BLaER1 (cell line): Measurements from ENCODE around the gene PLAC1.

Source experiments
- H3K27ac ChIP-seq: shearing (Covaris generic); formaldehyde crosslinking; 2 replicates; pipeline ENCODE4 v1.8.1; 2022
- H3K27me3 ChIP-seq: shearing (Covaris generic); formaldehyde crosslinking; 2 replicates; pipeline ENCODE4 v1.8.1; 2022
- H3K36me3 ChIP-seq: shearing (Covaris generic); formaldehyde crosslinking; 2 replicates; pipeline ENCODE4 v1.8.1; 2022
- H3K4me1 ChIP-seq: shearing (Covaris generic); formaldehyde crosslinking; 2 replicates; pipeline ENCODE4 v1.8.1; 2022
- H3K4me2 ChIP-seq: shearing (Covaris generic); formaldehyde crosslinking; 2 replicates; pipeline ENCODE4 v1.8.1; 2022
- H3K4me3 ChIP-seq: shearing (Covaris generic); formaldehyde crosslinking; 2 replicates; pipeline ENCODE4 v1.8.1; 2022
- H3K9ac ChIP-seq: shearing (Covaris generic); formaldehyde crosslinking; 2 replicates; pipeline ENCODE4 v1.8.1; 2022
- H3K9me3 ChIP-seq: shearing (Covaris generic); formaldehyde crosslinking; 2 replicates; pipeline ENCODE4 v1.8.1; 2022
- H4K20me1 ChIP-seq: shearing (Covaris generic); formaldehyde crosslinking; 2 replicates; pipeline ENCODE4 v1.8.1; 2022
- Cebpa-rat ChIP-seq: shearing (Covaris generic); IDR thresholded peaks from 2 replicates; pipeline ENCODE4 v1.8.1; 2022

PLAC1 gene

GRCh38 chrX:134658002-134658759 is at the start of gene PLAC1:
PLAC1 (minus strand) TSS chrX:134658471; CDS start chrX:134566682, 91,789 bp downstream.
- H3K4me3 ChIP-seq = no peak within 1 kb of the TSS

GRCh38 chrX:134706138-134706537 is 47.9 kb upstream of the PLAC1 start:
- no peak overlapping the region for H3K27ac ChIP-seq

More at GRCh38 chrX:134658002-134658759, at the start of gene PLAC1:
- Histone ChIP-seq H3K27ac (no peak within 1 kb of the TSS), H4K20me1 (peaks cover 8% of the 10 kb centered on the region; the same call in 1 of the 2 replicates), H3K9me3 (no peaks in the 10 kb centered on the region), H3K36me3 (no peaks in the 10 kb centered on the region), H3K4me2 (no peak within 1 kb of the TSS), H3K4me1 (no peaks in the 10 kb centered on the region), H3K27me3 (peaks cover 95% of the 10 kb centered on the region), H3K9ac (no peak within 1 kb of the TSS)
- no peak for TF ChIP-seq Cebpa-rat

GRCh38 chrX:134695999-134696398 is 37.7 kb upstream of the PLAC1 start:
- Histone ChIP-seq H3K4me1 (no peaks in the 10 kb centered on the region), H3K9ac (no peak overlapping the region), H3K4me3 (no peak overlapping the region), H3K27ac (no peak overlapping the region), H3K27me3 (peaks cover 75% of the 10 kb centered on the region), H3K36me3 (no peaks in the 10 kb centered on the region), H4K20me1 (no peaks in the 10 kb centered on the region), H3K4me2 (no peak overlapping the region), H3K9me3 (peaks cover 4% of the 10 kb centered on the region)
- TF ChIP-seq Cebpa-rat = no peak

More at GRCh38 chrX:134706138-134706537, 47.9 kb upstream of the PLAC1 start:
- Histone ChIP-seq H3K36me3 (no peaks in the 10 kb centered on the region), H3K9ac (no peak overlapping the region), H3K27me3 (peaks cover 79% of the 10 kb centered on the region), H3K4me2 (no peak overlapping the region), H3K9me3 (peaks cover under 1% of the 10 kb centered on the region; the same call in 1 of the 2 replicates), H4K20me1 (no peaks in the 10 kb centered on the region), H3K4me3 (no peak overlapping the region), H3K4me1 (no peaks in the 10 kb centered on the region)
- TF ChIP-seq Cebpa-rat = no peak

DNA sequence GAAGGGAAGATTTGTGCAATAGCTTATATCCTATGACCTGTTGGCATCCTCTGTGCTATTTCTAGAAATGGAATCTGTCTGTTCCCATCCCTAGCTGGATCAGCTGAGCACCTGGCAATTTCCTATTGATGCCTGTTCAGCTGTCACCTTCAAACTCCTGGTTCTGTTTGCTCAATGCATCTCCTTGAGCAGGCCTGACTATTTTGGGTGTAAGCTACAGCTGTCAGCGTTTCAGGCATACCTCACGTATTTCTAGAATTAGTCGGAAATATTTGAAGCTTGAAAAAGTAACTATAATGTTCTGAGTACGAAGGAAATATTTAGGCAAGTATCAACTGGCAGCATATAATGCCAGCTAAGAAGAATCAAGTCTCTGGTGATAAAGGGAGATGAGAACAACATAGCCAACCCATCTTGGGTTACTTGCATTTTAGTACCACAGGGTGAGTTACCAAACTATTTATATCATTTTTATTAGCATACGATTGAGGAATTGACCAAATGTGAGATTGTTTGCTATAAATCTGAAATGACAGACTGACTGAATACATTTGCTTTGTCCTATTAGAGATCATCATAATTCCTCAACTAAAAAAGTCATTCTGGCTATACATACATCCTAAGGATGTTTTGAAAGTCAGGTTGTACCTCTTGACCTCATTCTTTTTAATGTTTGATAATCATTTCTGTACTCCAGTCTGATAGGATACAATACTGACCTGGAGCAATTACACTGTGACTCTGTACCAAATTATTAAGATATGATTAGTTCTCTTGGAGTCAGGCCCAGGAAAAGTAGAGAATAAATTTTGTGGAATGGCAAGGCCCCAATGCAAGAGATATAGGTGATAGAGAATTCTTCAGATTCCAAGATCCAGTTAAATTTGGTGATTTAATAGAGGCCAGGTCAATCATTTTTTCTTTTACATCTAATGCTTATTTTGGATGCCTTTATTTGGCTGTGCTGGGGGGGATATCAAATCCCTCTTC is 36.4 kb upstream of the PLAC1 start:
- H3K9ac ChIP-seq = no peak overlapping the region
- H3K27ac ChIP-seq = no peak overlapping the region
- H3K9me3 ChIP-seq = no peaks in the 10 kb centered on the region
- no peaks in the 10 kb centered on the region for H4K20me1 ChIP-seq
- TF ChIP-seq Cebpa-rat = no peak
- H3K4me1 ChIP-seq = no peaks in the 10 kb centered on the region
- H3K27me3 ChIP-seq = peaks cover 79% of the 10 kb centered on the region
- H3K4me2 ChIP-seq = no peak overlapping the region
- no peak overlapping the region for H3K4me3 ChIP-seq
- H3K36me3 ChIP-seq = no peaks in the 10 kb centered on the region

- Histone ChIP-seq H3K4me3 (no peak overlapping the region), H3K27ac (no peak overlapping the region), H3K9me3 (no peaks in the 10 kb centered on the region), H3K4me1 (no peaks in the 10 kb centered on the region), H4K20me1 (no peaks in the 10 kb centered on the region), H3K9ac (no peak overlapping the region), H3K27me3 (peaks cover 80% of the 10 kb centered on the region), H3K36me3 (no peaks in the 10 kb centered on the region), H3K4me2 (no peak overlapping the region)
- TF ChIP-seq Cebpa-rat = no peak
Measured at GRCh38 chrX:134693644-134694043, 35.4 kb upstream of the PLAC1 start.

- Histone ChIP-seq H3K36me3 (no peaks in the 10 kb centered on the region), H3K4me1 (no peaks in the 10 kb centered on the region), H4K20me1 (no peaks in the 10 kb centered on the region), H3K27ac (no peak overlapping the region), H3K4me3 (no peak overlapping the region), H3K4me2 (no peak overlapping the region), H3K9ac (no peak overlapping the region), H3K9me3 (no peaks in the 10 kb centered on the region), H3K27me3 (peaks cover 80% of the 10 kb centered on the region)
- no peak for TF ChIP-seq Cebpa-rat
Measured at GRCh38 chrX:134692990-134693389, 34.7 kb upstream of the PLAC1 start.

- TF ChIP-seq Cebpa-rat = no peak
- Histone ChIP-seq H3K36me3 (no peaks in the 10 kb centered on the region), H4K20me1 (no peaks in the 10 kb centered on the region), H3K9ac (no peak overlapping the region), H3K9me3 (no peaks in the 10 kb centered on the region), H3K27ac (no peak overlapping the region), H3K4me2 (no peak overlapping the region), H3K4me1 (no peaks in the 10 kb centered on the region), H3K4me3 (no peak overlapping the region), H3K27me3 (peaks cover 86% of the 10 kb centered on the region)
Measured at GRCh38 chrX:134692233-134692632, 34.0 kb upstream of the PLAC1 start.

- TF ChIP-seq Cebpa-rat = no peak
- Histone ChIP-seq H3K9ac (no peak overlapping the region), H3K4me3 (no peak overlapping the region), H3K4me1 (no peaks in the 10 kb centered on the region), H3K27ac (no peak overlapping the region), H4K20me1 (no peaks in the 10 kb centered on the region), H3K9me3 (no peaks in the 10 kb centered on the region), H3K4me2 (no peak overlapping the region), H3K27me3 (peaks cover 87% of the 10 kb centered on the region), H3K36me3 (no peaks in the 10 kb centered on the region)
Measured at GRCh38 chrX:134691453-134691852, 33.2 kb upstream of the PLAC1 start.

DNA sequence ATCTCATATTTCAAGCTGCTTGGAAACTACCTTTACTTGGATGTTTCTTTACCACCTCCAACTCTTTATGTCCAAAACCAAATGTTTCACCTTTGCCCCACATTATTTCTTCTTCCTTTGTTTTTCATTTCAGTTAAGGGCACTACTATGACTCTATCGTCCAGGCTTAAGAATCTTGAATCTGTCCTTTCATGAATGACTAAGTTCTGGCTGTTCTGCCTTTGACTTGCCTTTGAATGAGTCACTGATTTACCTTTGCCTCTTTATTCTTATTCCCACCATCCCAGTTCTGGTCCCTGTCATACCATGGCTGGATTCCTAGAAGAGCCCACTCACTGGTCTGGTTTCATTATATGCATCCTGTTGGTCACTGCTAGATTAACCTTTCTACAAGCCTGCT is 30.6 kb upstream of the PLAC1 start:
- Histone ChIP-seq H3K4me3 (no peak overlapping the region), H3K27ac (no peak overlapping the region), H3K4me2 (no peak overlapping the region), H3K27me3 (peaks cover 94% of the 10 kb centered on the region), H3K4me1 (no peaks in the 10 kb centered on the region), H3K9ac (no peak overlapping the region), H4K20me1 (no peaks in the 10 kb centered on the region), H3K36me3 (no peaks in the 10 kb centered on the region), H3K9me3 (no peaks in the 10 kb centered on the region)
- no peak for TF ChIP-seq Cebpa-rat
